GM18909 (cell line): ENCODE data around the gene AXDND1.

Experiments used
- ATAC-seq: cut with Tn5 transposase; IDR thresholded peaks from one replicate; pipeline ENCODE4 v1.9.1; 2021; ENCODE audit warnings: mild to moderate bottlenecking; ENCODE audit not compliant: unreplicated experiment, poor library complexity

AXDND1 gene

DNA sequence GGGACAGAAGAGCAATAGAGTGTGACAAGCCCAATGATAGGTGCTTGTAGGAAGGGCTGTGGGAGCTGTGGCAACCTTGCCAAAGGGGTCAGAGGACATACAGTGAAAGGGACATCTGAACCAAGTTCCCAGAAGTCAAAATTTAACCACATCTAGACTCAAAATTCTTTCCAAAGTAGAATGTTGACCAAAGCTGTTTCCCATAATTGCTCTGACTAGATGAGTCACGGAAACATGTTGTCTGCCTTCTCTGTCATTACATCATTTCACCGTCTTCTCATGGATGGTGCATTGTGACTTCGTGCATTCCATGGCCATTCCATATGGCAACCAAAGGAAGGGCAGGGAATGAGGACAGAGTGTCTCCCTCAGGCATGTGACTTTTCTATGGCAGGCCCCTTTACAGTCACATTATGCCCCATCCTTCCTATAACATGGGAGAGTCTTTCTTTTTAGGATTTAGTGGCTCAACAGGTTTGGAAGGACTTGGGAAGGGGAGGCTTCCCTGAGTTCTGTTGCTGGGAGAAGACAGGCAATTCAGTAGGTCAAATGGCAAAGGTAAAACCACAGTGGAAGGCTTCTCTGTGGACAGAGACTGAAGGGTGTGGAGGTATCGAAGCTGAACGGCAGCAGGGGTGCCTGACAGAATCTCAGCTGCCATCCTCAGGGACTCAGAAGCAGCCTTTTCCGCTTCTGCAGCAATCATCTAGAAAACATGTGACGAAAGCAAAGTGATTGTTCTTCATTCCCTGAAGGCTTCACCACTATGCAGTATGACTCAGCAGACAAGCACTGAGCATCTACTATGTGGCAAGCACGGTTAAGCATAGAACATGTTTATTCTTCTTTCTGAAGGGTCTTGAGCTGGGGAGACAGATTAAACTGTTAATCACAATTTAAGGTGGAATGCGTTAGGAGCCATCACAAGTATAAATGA is 185.2 kb downstream of the AXDND1 start:
- no peak for ATAC-seq

GRCh38 chr1:179554427-179554826 is 188.7 kb downstream of the AXDND1 start:
- ATAC-seq = no peak

GRCh38 chr1:179558078-179558477 is 192.3 kb downstream of the AXDND1 start:
- ATAC-seq = no peak

GRCh38 chr1:179575497-179576314 is 209.9 kb downstream of the AXDND1 start, which contains the start of gene NPHS2:
Gene NPHS2 (minus strand): TSS chr1:179575948. CDS start chr1:179575864, 84 bp downstream.
- ATAC-seq = no peak

- no peak for ATAC-seq
These were observed 210.7 kb downstream of the AXDND1 start for GRCh38 chr1:179576509-179576908.

GRCh38 chr1:179583771-179584320 is 218.1 kb downstream of the AXDND1 start:
- no peak for ATAC-seq

DNA sequence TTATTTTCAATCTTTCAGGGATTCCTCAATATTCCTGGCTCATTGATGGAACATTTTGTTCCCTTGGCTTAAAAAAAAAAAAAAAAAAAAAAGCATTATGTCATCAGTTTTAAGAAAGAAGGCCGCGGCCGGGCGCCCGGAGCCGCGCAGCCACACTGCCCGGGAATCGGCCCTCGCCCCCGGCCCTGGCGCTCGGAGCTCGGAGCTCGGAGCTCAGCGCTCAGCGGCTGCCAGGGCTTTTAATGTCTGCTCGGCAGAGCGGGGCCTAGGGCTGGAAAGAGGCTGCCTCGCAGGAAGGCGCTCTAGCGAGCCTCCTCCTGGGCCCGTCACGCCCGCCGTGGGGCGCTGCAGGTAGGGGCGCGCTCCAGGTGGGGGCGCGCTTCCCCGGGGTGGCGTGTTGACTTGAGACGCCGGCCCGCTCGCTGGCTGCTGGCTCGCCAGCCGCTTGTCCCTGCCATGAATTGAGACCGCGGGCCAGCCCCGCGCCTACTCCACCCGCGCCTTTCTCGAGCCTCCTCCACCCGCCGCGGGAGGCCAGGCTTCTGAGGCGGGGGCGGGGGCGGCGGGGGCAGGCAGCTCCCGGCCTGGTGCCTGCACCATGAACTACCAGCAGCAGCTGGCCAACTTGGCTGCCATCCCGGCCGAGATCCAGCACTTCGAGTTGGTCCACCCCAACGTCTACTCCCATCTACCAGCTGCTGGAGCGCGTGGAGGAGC is 220.5 kb downstream of the AXDND1 start:
- no peak for ATAC-seq

DNA sequence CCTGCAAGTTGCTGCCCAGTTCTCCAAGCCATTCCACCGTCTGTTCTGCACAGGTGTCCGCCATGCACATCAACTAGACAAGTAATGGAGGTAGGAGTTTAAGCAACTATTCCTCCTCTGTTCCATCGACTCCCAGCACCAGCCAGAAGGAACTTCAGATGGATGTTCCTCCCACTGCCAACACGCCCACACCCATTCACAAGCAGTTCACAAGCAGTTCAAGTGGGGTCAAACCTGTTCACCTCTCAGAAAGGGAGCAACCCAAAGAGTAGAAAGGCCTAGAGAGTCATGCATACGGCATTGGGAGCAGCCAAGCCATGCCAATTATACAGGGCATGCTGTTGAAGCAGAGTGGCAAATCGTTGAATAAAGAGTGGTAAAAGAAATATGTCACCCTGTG is 221.6 kb downstream of the AXDND1 start:
- no peak for ATAC-seq

DNA sequence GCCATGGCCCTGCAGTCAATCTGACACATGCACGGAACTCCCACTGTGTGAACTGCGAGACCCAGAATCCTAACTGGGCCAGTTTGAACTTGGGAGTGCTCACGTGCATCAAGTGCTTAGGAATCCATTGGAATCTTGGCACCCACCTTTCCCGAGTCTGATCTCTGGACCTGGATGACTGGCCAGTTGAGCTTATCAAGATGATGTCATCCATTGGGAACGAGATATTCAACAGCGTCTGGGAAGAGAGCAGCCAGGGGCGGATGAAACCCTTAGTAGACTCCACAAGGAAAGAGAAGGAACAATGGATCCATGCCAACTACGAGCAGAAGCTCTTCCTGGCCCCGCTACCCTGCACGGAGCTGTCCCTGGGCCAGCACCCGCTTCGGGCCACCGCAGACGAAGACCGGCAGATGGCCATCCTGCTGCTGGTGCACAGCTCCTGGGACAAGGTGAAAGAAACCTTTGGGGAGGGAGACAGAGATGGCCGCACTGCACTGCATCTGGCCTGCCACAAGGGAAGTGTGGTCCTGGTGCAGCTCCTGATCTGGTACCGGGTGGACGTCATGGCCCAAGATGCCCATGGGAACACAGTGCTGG is 222.8 kb downstream of the AXDND1 start:
- ATAC-seq = no peak

DNA sequence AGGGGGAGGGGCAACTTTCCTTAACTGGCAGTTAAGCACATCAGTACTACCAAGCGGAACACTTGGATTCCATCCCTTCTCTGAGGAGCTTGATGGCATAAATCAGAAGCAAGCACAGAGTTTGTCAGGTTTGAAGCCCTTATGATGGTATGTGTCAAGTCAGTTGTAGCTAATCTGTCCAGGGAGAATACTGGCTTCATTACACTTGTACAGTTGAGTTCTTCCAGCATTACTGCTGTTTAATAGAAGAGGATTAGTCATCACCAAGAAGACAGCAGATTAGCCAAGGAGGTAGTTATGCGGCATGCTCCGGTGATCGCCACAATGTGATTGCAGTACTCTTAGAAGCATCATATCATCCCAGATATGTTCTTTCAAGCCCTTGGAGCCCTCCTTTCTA is 223.7 kb downstream of the AXDND1 start:
- no peak for ATAC-seq

- no peak for ATAC-seq
These were observed 224.9 kb downstream of the AXDND1 start for GRCh38 chr1:179590671-179591070.

DNA sequence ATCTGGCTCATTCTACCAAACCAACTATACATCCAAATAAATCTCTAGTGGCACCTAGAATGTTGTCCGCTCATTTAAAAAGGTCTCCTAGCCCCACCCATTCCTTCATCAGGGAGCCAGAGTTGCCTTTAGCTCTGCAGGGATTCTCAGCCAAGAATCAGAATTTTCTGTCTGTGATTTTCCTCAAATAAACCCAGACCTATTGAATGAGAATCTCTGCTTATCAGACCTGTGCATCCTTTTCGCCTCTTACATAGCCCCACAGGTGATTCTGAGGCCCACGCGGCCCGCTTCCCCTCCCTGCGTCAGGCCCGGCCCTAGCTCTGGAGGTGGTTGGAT is 225.5 kb downstream of the AXDND1 start:
- no peak for ATAC-seq

DNA sequence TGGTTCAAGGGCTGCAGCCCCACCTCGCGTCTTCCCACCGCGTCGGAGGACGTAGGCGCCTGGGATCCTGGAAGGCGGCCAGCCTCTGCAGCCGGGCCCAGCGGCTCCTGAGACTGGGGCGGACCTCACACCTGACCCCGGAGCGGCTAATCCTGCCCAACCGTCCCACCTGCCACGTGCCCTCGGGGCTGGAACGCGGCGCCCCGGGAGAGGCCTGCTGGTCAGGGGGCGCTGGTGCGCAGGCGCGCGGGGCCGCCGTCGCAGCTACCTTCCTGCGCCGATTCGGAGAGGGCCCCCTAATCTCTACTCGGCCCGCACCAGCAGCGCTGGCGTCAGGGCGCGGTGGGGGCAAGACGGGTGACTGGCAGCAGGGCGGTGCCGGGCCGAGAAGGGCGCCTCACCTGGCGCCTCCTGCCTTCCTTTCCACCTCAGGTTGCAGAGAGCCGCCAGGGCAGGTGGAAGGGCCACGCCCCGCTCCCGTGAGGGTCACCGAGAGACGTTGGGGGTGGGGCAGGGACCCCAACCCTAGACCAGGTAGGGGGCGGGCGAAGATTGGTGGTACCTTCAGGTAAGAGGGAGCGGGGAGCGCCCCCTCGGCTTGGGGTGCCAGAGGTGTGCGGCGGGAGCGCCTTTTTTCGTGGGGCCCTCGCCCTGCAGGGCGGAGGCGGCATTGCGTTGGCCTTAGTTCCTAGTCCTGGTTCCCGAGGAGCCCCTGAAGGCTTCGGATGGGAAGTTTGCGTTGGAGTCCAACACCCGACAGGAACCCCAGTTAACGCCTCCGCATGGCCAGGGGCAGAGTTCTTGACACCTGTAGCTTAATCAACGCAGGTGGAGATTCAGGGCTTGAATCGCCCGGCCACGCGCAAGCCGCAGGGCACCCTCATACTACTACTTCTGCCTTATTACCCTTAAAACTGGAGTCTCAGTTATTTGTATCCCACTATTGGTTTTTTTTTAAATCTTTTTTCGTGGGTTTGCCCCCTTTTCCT is 226.1 kb downstream of the AXDND1 start, which contains the start of gene TDRD5:
Gene TDRD5 (plus strand): TSS at position 241 of the 989 bp plus-strand sequence. CDS start 784 bp downstream, outside the sequence.
- no peak for ATAC-seq

DNA sequence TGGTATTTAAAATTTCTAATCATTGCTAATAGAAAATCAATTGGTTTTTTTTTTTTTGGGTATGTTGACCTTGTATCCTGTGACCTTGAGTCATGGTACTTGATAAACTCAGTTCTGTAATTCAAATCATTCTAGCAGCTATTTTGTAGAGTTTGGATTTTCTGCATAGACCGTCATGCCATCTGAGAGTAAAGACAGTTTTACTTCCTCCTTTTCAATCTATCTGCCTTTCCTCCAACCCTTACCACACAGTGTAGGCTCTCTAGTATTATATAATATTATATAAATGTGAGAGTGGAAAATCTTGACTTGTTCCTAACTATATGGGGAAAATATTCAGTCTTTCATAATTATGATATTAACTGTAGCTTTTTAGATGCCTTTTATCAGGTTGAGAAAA is 232.9 kb downstream of the AXDND1 start:
- no peak for ATAC-seq

- no peak for ATAC-seq
These were observed 234.0 kb downstream of the AXDND1 start for GRCh38 chr1:179599623-179600249.

- no peak for ATAC-seq
These were observed 235.3 kb downstream of the AXDND1 start for GRCh38 chr1:179601093-179601492.
